CD14-positive monocyte (primary cell): Measurements from ENCODE around the gene NAA16. TPM values are rescaled to one million over a fixed set of nuclear protein-coding genes. Genes with fewer than 3 reads are reported as not detected.

Experiments used
- DNase-seq, 3 donors: peaks; one replicate each; pipeline ENCODE4 v3.0.0-alpha.2; 2011 to 2022
- H2AFZ ChIP-seq: 2 replicates; pipeline ENCODE4 v1.6.0; 2012; ENCODE audit warnings: mild to moderate bottlenecking, low read depth, low read length, inconsistent platforms; ENCODE audit not compliant: insufficient read depth, poor library complexity, severe bottlenecking
- H3K27ac ChIP-seq, 2 donors: 1 replicate in 1 of 2; 2 replicates in 1 of 2; pipeline ENCODE4 v1.5.1; 2012 to 2013; ENCODE audit warnings: low read length in 2 of 2, control low read depth in 1 of 2, inconsistent platforms in 1 of 2, low read depth in 1 of 2, mild to moderate bottlenecking in 1 of 2
- H3K27me3 ChIP-seq, 2 donors: one replicate each; pipeline versions ENCODE4 v1.6.0 to v1.6.1; 2011 to 2013; ENCODE audit warnings: low read length in 2 of 2; ENCODE audit not compliant: control insufficient read depth in 2 of 2, insufficient read depth in 2 of 2
- H3K36me3 ChIP-seq, 2 donors: replicated peaks in 1 of 2; 1 replicate in 1 of 2; 2 replicates in 1 of 2; pipeline versions ENCODE4 v1.5.1 to v1.6.1; 2012 to 2013; ENCODE audit warnings: low read length in 2 of 2, control low read depth in 1 of 2, inconsistent platforms in 1 of 2, mild to moderate bottlenecking in 1 of 2; ENCODE audit not compliant: insufficient read depth in 2 of 2, control insufficient read depth in 1 of 2
- H3K4me1 ChIP-seq, 2 donors: 1 replicate in 1 of 2; 2 replicates in 1 of 2; pipeline versions ENCODE4 v1.5.1 to v1.6.1; 2012 to 2013; ENCODE audit warnings: low read length in 2 of 2, control low read depth in 1 of 2, inconsistent platforms in 1 of 2, mild to moderate bottlenecking in 1 of 2, moderate library complexity in 1 of 2; ENCODE audit not compliant: insufficient read depth in 2 of 2, control insufficient read depth in 1 of 2
- H3K4me2 ChIP-seq: replicated peaks from 2 replicates; pipeline ENCODE3; 2012; ENCODE audit warnings: low read length, moderate library complexity, mild to moderate bottlenecking; ENCODE audit not compliant: poor library complexity, severe bottlenecking; ENCODE audit errors: extremely low read depth
- H3K4me3 ChIP-seq, 3 experiments: fragments of 200-600 bp in 1 of 3; sonication (generic) in 1 of 3; replicated peaks in 1 of 3; 1 replicate in 2 of 3; 2 replicates in 1 of 3; pipeline ENCODE4 v1.5.1; 2011 to 2013; ENCODE audit warnings: low read length in 3 of 3, mild to moderate bottlenecking in 3 of 3, control low read depth in 2 of 3, low read depth in 2 of 3, inconsistent platforms in 1 of 3, moderate library complexity in 1 of 3
- H3K79me2 ChIP-seq: 2 replicates; pipeline ENCODE4 v1.6.0; 2012; ENCODE audit warnings: mild to moderate bottlenecking, control low read depth, inconsistent platforms, low read length, moderate library complexity; ENCODE audit not compliant: insufficient read depth
- H3K9ac ChIP-seq: 2 replicates; pipeline ENCODE4 v1.6.0; 2017; ENCODE audit warnings: low read length, mild to moderate bottlenecking; ENCODE audit not compliant: insufficient read depth, poor library complexity, severe bottlenecking
- H3K9me3 ChIP-seq, 2 donors: replicated peaks in 1 of 2; 1 replicate in 1 of 2; 2 replicates in 1 of 2; pipeline versions ENCODE4 v1.5.1 to v1.6.1; 2012 to 2013; ENCODE audit warnings: low read length in 2 of 2, control low read depth in 1 of 2; ENCODE audit not compliant: control insufficient read depth in 1 of 2, insufficient read depth in 1 of 2
- H4K20me1 ChIP-seq: 2 replicates; pipeline ENCODE4 v1.6.0; 2012; ENCODE audit warnings: mild to moderate bottlenecking, low read length, control low read depth, moderate library complexity; ENCODE audit not compliant: insufficient read depth
- H3K27ac Mint-ChIP-seq, 7 donors: one replicate each; pipeline ENCODE4 v1.8.0; 2020; ENCODE audit warnings: mild to moderate bottlenecking in 7 of 7, mixed read lengths in 7 of 7, moderate library complexity in 6 of 7, inconsistent platforms in 2 of 7
- H3K27me3 Mint-ChIP-seq, 3 donors: one replicate each; pipeline ENCODE4 v1.8.0; 2021 to 2022; ENCODE audit warnings: low read depth in 3 of 3, mild to moderate bottlenecking in 3 of 3, mixed read lengths in 3 of 3, moderate library complexity in 3 of 3, inconsistent platforms in 1 of 3
- H3K36me3 Mint-ChIP-seq, 2 donors: one replicate each; pipeline ENCODE4 v1.8.0; 2020; ENCODE audit warnings: mixed read lengths in 2 of 2, inconsistent platforms in 1 of 2, mild to moderate bottlenecking in 1 of 2
- H3K4me1 Mint-ChIP-seq: one replicate; pipeline ENCODE4 v1.8.0; 2020; ENCODE audit warnings: mild to moderate bottlenecking, mixed read lengths
- H3K4me3 Mint-ChIP-seq, 2 donors: one replicate each; pipeline ENCODE4 v1.8.0; 2020; ENCODE audit warnings: mild to moderate bottlenecking in 2 of 2, mixed read lengths in 2 of 2, moderate library complexity in 1 of 2
- H3K9me3 Mint-ChIP-seq, 7 donors: one replicate each; pipeline ENCODE4 v1.8.0; 2020 to 2022; ENCODE audit warnings: mixed read lengths in 7 of 7, mild to moderate bottlenecking in 6 of 7, moderate library complexity in 6 of 7, inconsistent platforms in 2 of 7
- CTCF ChIP-seq: fragments of 200-600 bp; IDR thresholded peaks from one replicate; pipeline ENCODE4 v1.8.0; 2022; ENCODE audit warnings: antibody characterized with exemption, mild to moderate bottlenecking
- WGBS: methylation state at CpG from one replicate; pipeline ENCODE4 v1.1.5; 2013; ENCODE audit warnings: missing lambda C conversion rate; ENCODE audit not compliant: insufficient coverage; 5-methylcytosine and 5-hydroxymethylcytosine counted together
- intact Hi-C, 2 donors: fragments of 100-400 bp; cut with micrococcal nuclease; formaldehyde crosslinking; loops; one replicate each; pipeline versions ENCODE4 v1.15.0 to v1.15.1; 2023
- polyA plus RNA-seq, 3 donors: library from polyadenylated mRNA; depleted of rRNA in 1 of 3; unstranded in 2 of 3; stranded (reverse) in 1 of 3; fragments of 300-500 nt in 2 of 3; fragments of >200 nt in 1 of 3; fragmentation: Illumina TruSeq in 2 of 3; gene quantifications; 1 replicate in 2 of 3; 2 replicates in 1 of 3; pipeline ENCODE4 v1.2.3, GENCODE V29; 2012 to 2021

The NAA16 gene
- polyA plus RNA-seq, 3 donors: 3.8 to 20.6 (median 5.9) TPM

DNA sequence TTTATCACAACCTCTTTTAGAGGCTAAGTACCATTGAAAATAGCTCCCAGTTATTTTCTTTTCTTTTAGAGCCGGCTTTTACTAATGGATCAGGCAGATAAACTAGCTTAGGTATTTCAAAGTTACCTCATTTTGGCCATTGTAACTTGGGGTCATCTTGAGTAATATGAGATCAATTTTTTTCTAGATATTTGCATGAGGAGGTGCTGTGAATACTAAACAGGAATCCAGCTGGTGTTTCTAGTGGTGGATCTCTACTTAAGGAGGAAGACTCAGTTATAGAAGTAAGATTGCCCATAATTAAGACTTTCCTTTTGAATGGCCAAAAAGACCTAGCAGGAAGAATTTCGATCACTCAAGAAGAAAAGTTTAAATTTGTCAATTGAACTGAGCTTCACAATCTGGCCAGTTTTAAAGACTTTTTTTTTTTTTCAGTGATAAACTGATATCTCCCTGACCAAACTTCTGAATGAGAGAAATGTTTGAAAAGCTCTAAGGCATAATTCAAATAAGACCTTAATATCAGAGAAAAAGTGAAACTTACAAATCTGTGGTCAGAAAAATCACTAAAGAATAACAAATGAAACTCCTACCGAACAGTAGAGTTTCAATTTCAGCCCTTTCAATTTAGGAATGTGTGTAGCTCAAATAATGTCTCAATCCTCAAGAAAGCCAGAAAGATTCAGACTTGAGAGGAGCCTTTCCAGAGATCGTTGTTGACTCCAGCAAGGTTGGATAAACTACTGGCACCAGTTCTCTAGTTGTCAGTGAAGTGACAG lies 11.6 kb upstream of the NAA16 start:
- peaks cover 0 to 4% (median 0%) of the 10 kb centered on the region in 7 donors for H3K9me3 Mint-ChIP-seq
- H3K9ac ChIP-seq: no peak overlapping the region
- no peaks in the 10 kb centered on the region for H3K4me1 Mint-ChIP-seq
- H3K4me2 ChIP-seq: no peak overlapping the region
- no peaks in the 10 kb centered on the region for H3K36me3 Mint-ChIP-seq
- no peak overlapping the region for H3K27ac ChIP-seq
- H3K4me3 ChIP-seq: no peak overlapping the region
- DNase-seq: no peak
- no peaks in the 10 kb centered on the region for H3K4me1 ChIP-seq
- H4K20me1 ChIP-seq: no peaks in the 10 kb centered on the region
- H3K27me3 Mint-ChIP-seq: peaks cover 0 to 2% (median 1%) of the 10 kb centered on the region in 3 donors
- H3K27me3 ChIP-seq: no peaks in the 10 kb centered on the region
- TF ChIP-seq CTCF: no peak
- H3K4me3 Mint-ChIP-seq: no peak overlapping the region
- intact Hi-C loops: no loop called here
- H3K79me2 ChIP-seq: no peaks in the 10 kb centered on the region
- H3K9me3 ChIP-seq: no peaks in the 10 kb centered on the region
- H2AFZ ChIP-seq: no peak overlapping the region
- H3K36me3 ChIP-seq: no peaks in the 10 kb centered on the region
- WGBS: 100% methylated on average over 1 of the region's 4 CpGs
- no peak overlapping the region for H3K27ac Mint-ChIP-seq

DNA sequence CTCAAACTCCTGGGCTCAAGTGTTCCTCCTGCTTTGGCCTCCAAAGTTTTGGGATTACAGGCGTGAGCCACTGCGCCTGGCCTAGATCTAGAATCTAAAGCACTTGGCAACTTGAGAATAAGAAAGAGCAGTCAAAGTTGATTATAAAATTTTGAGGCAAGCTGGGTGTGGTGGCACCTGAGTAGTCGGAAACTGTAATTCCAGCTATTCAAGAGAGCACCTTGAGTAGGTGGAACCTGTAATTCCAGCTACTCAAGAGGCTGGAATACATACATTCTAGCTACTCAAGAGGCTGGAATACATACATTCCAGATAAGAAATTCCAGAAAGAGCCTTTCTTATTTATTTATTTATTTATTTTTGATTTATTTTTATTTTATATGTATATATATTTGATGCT lies 8.3 kb upstream of the NAA16 start:
- DNase-seq: no peak
- peaks cover 0 to 5% (median 0%) of the 10 kb centered on the region in 7 donors for H3K9me3 Mint-ChIP-seq
- 100% methylated on average over 1 of the region's 3 CpGs for WGBS

More for the DNA sequence above, 8.3 kb upstream of the NAA16 start:
- TF ChIP-seq CTCF: no peak
- H3K27me3 ChIP-seq: no peaks in the 10 kb centered on the region
- H3K79me2 ChIP-seq: no peaks in the 10 kb centered on the region
- no peak overlapping the region for H3K4me2 ChIP-seq
- no peak overlapping the region for H3K27ac ChIP-seq
- Mint-ChIP-seq H3K4me3 (no peak overlapping the region), H3K27me3 (peaks cover 0 to 5% (median 0%) of the 10 kb centered on the region in 3 donors), H3K36me3 (no peaks in the 10 kb centered on the region), H3K27ac (no peak overlapping the region), H3K4me1 (no peaks in the 10 kb centered on the region)
- intact Hi-C loops: no loop called here
- H4K20me1 ChIP-seq: no peaks in the 10 kb centered on the region
- H3K4me1 ChIP-seq: no peaks in the 10 kb centered on the region
- no peak overlapping the region for H3K9ac ChIP-seq
- H3K9me3 ChIP-seq: no peaks in the 10 kb centered on the region
- H3K36me3 ChIP-seq: no peaks in the 10 kb centered on the region
- no peak overlapping the region for H2AFZ ChIP-seq
- no peak overlapping the region for H3K4me3 ChIP-seq
